Body of pancreas (tissue), 4 donors: ENCODE results near the gene GARNL3.

Source experiments
- CTCF ChIP-seq, 7 experiments: fragments of 450-650 bp in 4 of 7; fragments of 200-600 bp in 3 of 7; sonication (generic) in 3 of 7; IDR thresholded peaks; one replicate each; pipeline ENCODE4 v1.5.1; 2016 to 2019; ENCODE audit warnings: antibody characterized with exemption in 7 of 7
- POLR2A ChIP-seq, 3 donors: fragments of 450-650 bp; IDR thresholded peaks; one replicate each; pipeline ENCODE4 v1.6.1; 2016; ENCODE audit warnings: antibody characterized with exemption in 3 of 3, mild to moderate bottlenecking in 2 of 3

GRCh38 chr9:127417131-127418036 lies 152.8 kb downstream of the GARNL3 start:
- TF ChIP-seq CTCF (IDR thresholded peaks at IDR 0.05) (no peak), POLR2A (IDR thresholded peaks at IDR 0.05) (no peak)
